ENCODE data around the gene FABP2. TPM values are rescaled to one million over a fixed set of nuclear protein-coding genes. Genes with fewer than 3 reads are reported as not detected.

Gene FABP2
- polyA plus RNA-seq, 1 donor from 2014 or later, result not detected

- no peaks in the 10 kb centered on the region for H3K9me3 Mint-ChIP-seq
- H3K4me3 Mint-ChIP-seq, result no peak overlapping the region
- peaks cover 4% of the 10 kb centered on the region for H3K27me3 Mint-ChIP-seq
- H3K4me1 Mint-ChIP-seq, result no peaks in the 10 kb centered on the region
- no peaks in the 10 kb centered on the region for H3K36me3 Mint-ChIP-seq
- H3K27ac Mint-ChIP-seq, result no peak overlapping the region
Measured at GRCh38 chr4:119329835-119330620, 8.1 kb upstream of the FABP2 start.

- H3K27me3 Mint-ChIP-seq, result peaks cover 4% of the 10 kb centered on the region
- no peak overlapping the region for H3K27ac Mint-ChIP-seq
- H3K9me3 Mint-ChIP-seq, result no peaks in the 10 kb centered on the region
- H3K4me1 Mint-ChIP-seq, result no peaks in the 10 kb centered on the region
- H3K4me3 Mint-ChIP-seq, result no peak overlapping the region
- H3K36me3 Mint-ChIP-seq, result no peaks in the 10 kb centered on the region
Measured at GRCh38 chr4:119328695-119329094, 6.8 kb upstream of the FABP2 start.

- H3K36me3 Mint-ChIP-seq, result no peaks in the 10 kb centered on the region
- H3K4me3 Mint-ChIP-seq, result no peak overlapping the region
- peaks cover 1% of the 10 kb centered on the region for H3K27me3 Mint-ChIP-seq
Measured at GRCh38 chr4:119317990-119318389, 3.9 kb downstream of the FABP2 start.

GRCh38 chr4:119315036-119315435 is 6.9 kb downstream of the FABP2 start:
- Mint-ChIP-seq H3K4me1 (no peaks in the 10 kb centered on the region), H3K36me3 (no peaks in the 10 kb centered on the region), H3K27me3 (peaks cover 1% of the 10 kb centered on the region), H3K4me3 (no peak overlapping the region), H3K9me3 (no peaks in the 10 kb centered on the region), H3K27ac (no peak overlapping the region)

More at GRCh38 chr4:119317990-119318389, 3.9 kb downstream of the FABP2 start:
- Mint-ChIP-seq H3K27ac (no peak overlapping the region), H3K4me1 (no peaks in the 10 kb centered on the region), H3K9me3 (no peaks in the 10 kb centered on the region)

GRCh38 chr4:119314356-119314755 is 7.6 kb downstream of the FABP2 start:
- no peaks in the 10 kb centered on the region for H3K9me3 Mint-ChIP-seq
- no peaks in the 10 kb centered on the region for H3K4me1 Mint-ChIP-seq
- H3K36me3 Mint-ChIP-seq, result no peaks in the 10 kb centered on the region
- no peak overlapping the region for H3K4me3 Mint-ChIP-seq
- H3K27me3 Mint-ChIP-seq, result peaks cover 1% of the 10 kb centered on the region
- H3K27ac Mint-ChIP-seq, result no peak overlapping the region

GRCh38 chr4:119313237-119313636 is 8.7 kb downstream of the FABP2 start:
- H3K4me1 Mint-ChIP-seq, result no peaks in the 10 kb centered on the region
- no peaks in the 10 kb centered on the region for H3K36me3 Mint-ChIP-seq
- H3K27me3 Mint-ChIP-seq, result peaks cover 1% of the 10 kb centered on the region
- no peak overlapping the region for H3K4me3 Mint-ChIP-seq
- H3K9me3 Mint-ChIP-seq, result no peaks in the 10 kb centered on the region
- H3K27ac Mint-ChIP-seq, result no peak overlapping the region

- Mint-ChIP-seq H3K4me3 (no peak overlapping the region), H3K27me3 (no peaks in the 10 kb centered on the region), H3K27ac (no peak overlapping the region), H3K4me1 (no peaks in the 10 kb centered on the region), H3K36me3 (no peaks in the 10 kb centered on the region), H3K9me3 (no peaks in the 10 kb centered on the region)
Measured at GRCh38 chr4:119310826-119311225, 11.1 kb downstream of the FABP2 start.

- Mint-ChIP-seq H3K36me3 (no peaks in the 10 kb centered on the region), H3K9me3 (no peaks in the 10 kb centered on the region), H3K27me3 (no peaks in the 10 kb centered on the region), H3K27ac (no peak overlapping the region), H3K4me1 (no peaks in the 10 kb centered on the region), H3K4me3 (no peak overlapping the region)
Measured at GRCh38 chr4:119307606-119308005, 14.3 kb downstream of the FABP2 start.

- Mint-ChIP-seq H3K4me1 (peaks cover 5 to 14% (median 11%) of the 10 kb centered on the region in 3 donors), H3K4me3 (peak overlapping the region in 1 of 4 donors; percentile 13), H3K27me3 (no peaks in the 10 kb centered on the region), H3K9me3 (no peaks in the 10 kb centered on the region), H3K36me3 (no peaks in the 10 kb centered on the region), H3K27ac (peak overlapping the region in 1 of 3 donors; percentile 1)
Measured at GRCh38 chr4:119304431-119304830, 17.5 kb downstream of the FABP2 start.

- H3K4me3 Mint-ChIP-seq, result peak overlapping the region in 1 of 4 donors; percentile 13
- H3K27ac Mint-ChIP-seq, result peak overlapping the region in 2 of 3 donors; percentile 1 to 6
- peaks cover 12 to 21% (median 18%) of the 10 kb centered on the region in 3 donors for H3K4me1 Mint-ChIP-seq
- no peaks in the 10 kb centered on the region for H3K36me3 Mint-ChIP-seq
- H3K9me3 Mint-ChIP-seq, result no peaks in the 10 kb centered on the region
- no peaks in the 10 kb centered on the region for H3K27me3 Mint-ChIP-seq
Measured at GRCh38 chr4:119303587-119304305, 18.2 kb downstream of the FABP2 start.

- Mint-ChIP-seq H3K4me1 (peaks cover 18 to 26% (median 25%) of the 10 kb centered on the region in 3 donors), H3K4me3 (peak overlapping the region in 2 of 4 donors; percentile 20 to 97), H3K27me3 (no peaks in the 10 kb centered on the region), H3K9me3 (no peaks in the 10 kb centered on the region), H3K36me3 (no peaks in the 10 kb centered on the region), H3K27ac (peak overlapping the region in 1 of 3 donors; percentile 95)
Measured at GRCh38 chr4:119302073-119302832, 19.7 kb downstream of the FABP2 start.

- Mint-ChIP-seq H3K27me3 (no peaks in the 10 kb centered on the region), H3K27ac (peak overlapping the region; percentile 95 to 99 (median 95)), H3K4me3 (peak overlapping the region; percentile 92 to 99 (median 98)), H3K9me3 (no peaks in the 10 kb centered on the region), H3K4me1 (peaks cover 19 to 32% (median 29%) of the 10 kb centered on the region in 3 donors), H3K36me3 (no peaks in the 10 kb centered on the region)
Measured at GRCh38 chr4:119300101-119300978, 21.6 kb downstream of the FABP2 start.

GRCh38 chr4:119299741-119300100 is 22.2 kb downstream of the FABP2 start:
- H3K4me1 Mint-ChIP-seq, result peaks cover 19 to 32% (median 29%) of the 10 kb centered on the region in 3 donors
- peak overlapping the region; percentile 95 to 99 (median 95) for H3K27ac Mint-ChIP-seq
- peak overlapping the region; percentile 92 to 99 (median 98) for H3K4me3 Mint-ChIP-seq
- H3K36me3 Mint-ChIP-seq, result no peaks in the 10 kb centered on the region
- no peaks in the 10 kb centered on the region for H3K27me3 Mint-ChIP-seq
- no peaks in the 10 kb centered on the region for H3K9me3 Mint-ChIP-seq

GRCh38 chr4:119299260-119299671 is 22.7 kb downstream of the FABP2 start:
- H3K4me1 Mint-ChIP-seq, result peaks cover 19 to 32% (median 29%) of the 10 kb centered on the region in 3 donors
- peak overlapping the region; percentile 95 to 99 (median 95) for H3K27ac Mint-ChIP-seq
- no peaks in the 10 kb centered on the region for H3K36me3 Mint-ChIP-seq
- H3K9me3 Mint-ChIP-seq, result no peaks in the 10 kb centered on the region
- H3K27me3 Mint-ChIP-seq, result no peaks in the 10 kb centered on the region
- H3K4me3 Mint-ChIP-seq, result peak overlapping the region; percentile 92 to 99 (median 98)
